GM12891 (cell line): Measurements from ENCODE around the gene ALOX15.

Experiments
- PAX5 ChIP-seq: IDR thresholded peaks from 2 replicates; pipeline ENCODE4 v1.6.1; 2011; ENCODE audit warnings: low read length, moderate library complexity, mild to moderate bottlenecking; ENCODE audit not compliant: insufficient read depth, severe bottlenecking
- POLR2A ChIP-seq: IDR thresholded peaks from 2 replicates; pipeline ENCODE4 v1.6.1; 2011; ENCODE audit warnings: low read depth, low read length, control low read depth
- POLR2AphosphoS5 ChIP-seq: IDR thresholded peaks from 2 replicates; pipeline ENCODE4 v1.6.1; 2011; ENCODE audit warnings: low read depth, low read length, control low read depth
- POU2F2 ChIP-seq: IDR thresholded peaks from 2 replicates; pipeline ENCODE4 v1.6.1; 2011; ENCODE audit warnings: low read depth, mild to moderate bottlenecking, control low read depth, low read length, moderate library complexity

DNA sequence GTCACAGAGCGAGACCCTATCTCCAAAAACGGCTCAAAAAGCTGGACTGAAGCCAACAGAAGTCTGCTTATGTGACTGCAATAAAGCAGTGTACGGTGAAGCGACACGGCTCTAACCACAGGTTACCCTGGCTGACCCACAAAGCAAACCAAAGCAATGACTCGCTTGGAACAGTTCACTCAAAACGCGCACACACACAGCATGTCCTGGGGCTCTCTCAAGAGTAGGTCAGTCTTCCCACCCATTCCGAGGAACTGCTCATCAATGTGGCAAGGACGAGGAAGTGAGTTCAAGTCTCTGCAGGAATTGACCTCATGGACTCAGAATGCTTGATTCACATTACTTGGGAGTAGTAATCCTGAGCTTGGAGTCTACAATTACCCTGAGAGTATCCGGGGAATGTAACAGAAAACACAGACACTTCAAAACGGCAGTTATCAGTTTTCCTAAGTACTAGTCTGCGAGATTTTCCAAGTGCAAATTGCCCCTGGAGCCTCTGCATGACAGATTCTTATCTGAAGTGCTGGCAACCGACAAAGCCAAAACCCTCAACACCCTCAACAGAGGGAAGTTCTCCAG is 37.1 kb upstream of the ALOX15 start:
- no peak for TF ChIP-seq POLR2A
- TF ChIP-seq POLR2AphosphoS5, result no peak
- no peak for TF ChIP-seq PAX5
- TF ChIP-seq POU2F2, result no peak
